Measurements from ENCODE around the gene MBTPS1. TPM values are rescaled to one million over a fixed set of nuclear protein-coding genes. Genes with fewer than 3 reads are reported as not detected.

MBTPS1 gene
- total RNA-seq, 2 donors from 2014 or later = 44.0 to 54.4 TPM

GRCh38 chr16:84027625-84028024 is 89.1 kb downstream of the MBTPS1 start:
- no peak for ATAC-seq (replicated peaks)
- Mint-ChIP-seq H3K9me3 (peaks cover 5% of the 10 kb centered on the region), H3K4me1 (peaks cover 3% of the 10 kb centered on the region), H3K27ac (no peak overlapping the region), H3K27me3 (peaks cover 18% of the 10 kb centered on the region), H3K4me3 (no peak overlapping the region), H3K36me3 (ENCODE audit: low read depth) (no peaks in the 10 kb centered on the region)

GRCh38 chr16:84026606-84027005 is 90.1 kb downstream of the MBTPS1 start:
- H3K4me3 Mint-ChIP-seq = no peak overlapping the region
- no peak overlapping the region for H3K27ac Mint-ChIP-seq
- peaks cover 6% of the 10 kb centered on the region for H3K9me3 Mint-ChIP-seq
- no peak for ATAC-seq (replicated peaks)
- peaks cover 19% of the 10 kb centered on the region for H3K27me3 Mint-ChIP-seq
- no peaks in the 10 kb centered on the region for H3K36me3 Mint-ChIP-seq (ENCODE audit: low read depth)
- H3K4me1 Mint-ChIP-seq = peaks cover 3% of the 10 kb centered on the region

- Mint-ChIP-seq H3K36me3 (ENCODE audit: low read depth) (no peaks in the 10 kb centered on the region), H3K27ac (no peak overlapping the region), H3K9me3 (peaks cover 13% of the 10 kb centered on the region), H3K4me3 (no peak overlapping the region), H3K27me3 (peaks cover 23% of the 10 kb centered on the region), H3K4me1 (no peaks in the 10 kb centered on the region)
- ATAC-seq (replicated peaks) = no peak
These were observed 91.9 kb downstream of the MBTPS1 start for GRCh38 chr16:84024854-84025253.

- Mint-ChIP-seq H3K27me3 (peaks cover 24% of the 10 kb centered on the region), H3K27ac (no peak overlapping the region), H3K9me3 (peaks cover 13% of the 10 kb centered on the region), H3K4me3 (no peak overlapping the region), H3K36me3 (ENCODE audit: low read depth) (no peaks in the 10 kb centered on the region), H3K4me1 (no peaks in the 10 kb centered on the region)
- ATAC-seq (replicated peaks) = no peak
These were observed 94.1 kb downstream of the MBTPS1 start for GRCh38 chr16:84022644-84023043.

- H3K36me3 Mint-ChIP-seq (ENCODE audit: low read depth) = no peaks in the 10 kb centered on the region
- H3K9me3 Mint-ChIP-seq = peaks cover 13% of the 10 kb centered on the region
- H3K4me1 Mint-ChIP-seq = no peaks in the 10 kb centered on the region
- ATAC-seq (replicated peaks) = no peak
- H3K4me3 Mint-ChIP-seq = no peak overlapping the region
- no peak overlapping the region for H3K27ac Mint-ChIP-seq
- H3K27me3 Mint-ChIP-seq = peaks cover 19% of the 10 kb centered on the region
These were observed 95.3 kb downstream of the MBTPS1 start for GRCh38 chr16:84021488-84021887.

- H3K4me1 Mint-ChIP-seq = no peaks in the 10 kb centered on the region
- no peak for ATAC-seq (replicated peaks)
- no peaks in the 10 kb centered on the region for H3K36me3 Mint-ChIP-seq (ENCODE audit: low read depth)
- H3K9me3 Mint-ChIP-seq = peaks cover 13% of the 10 kb centered on the region
- peaks cover 16% of the 10 kb centered on the region for H3K27me3 Mint-ChIP-seq
- no peak overlapping the region for H3K4me3 Mint-ChIP-seq
- no peak overlapping the region for H3K27ac Mint-ChIP-seq
These were observed 96.4 kb downstream of the MBTPS1 start for GRCh38 chr16:84020353-84020752.

GRCh38 chr16:84018710-84019109 is 98.0 kb downstream of the MBTPS1 start:
- no peaks in the 10 kb centered on the region for H3K36me3 Mint-ChIP-seq (ENCODE audit: low read depth)
- no peak overlapping the region for H3K27ac Mint-ChIP-seq
- H3K4me1 Mint-ChIP-seq = no peaks in the 10 kb centered on the region
- no peak for ATAC-seq (replicated peaks)
- peaks cover 16% of the 10 kb centered on the region for H3K27me3 Mint-ChIP-seq
- peaks cover 13% of the 10 kb centered on the region for H3K9me3 Mint-ChIP-seq
- H3K4me3 Mint-ChIP-seq = no peak overlapping the region

GRCh38 chr16:84016477-84016876 is 100.3 kb downstream of the MBTPS1 start:
- H3K4me3 Mint-ChIP-seq = no peak overlapping the region
- ATAC-seq (replicated peaks) = no peak
- H3K4me1 Mint-ChIP-seq = no peaks in the 10 kb centered on the region
- H3K9me3 Mint-ChIP-seq = peaks cover 5% of the 10 kb centered on the region
- H3K27ac Mint-ChIP-seq = no peak overlapping the region
- H3K27me3 Mint-ChIP-seq = peaks cover 6% of the 10 kb centered on the region
- H3K36me3 Mint-ChIP-seq (ENCODE audit: low read depth) = no peaks in the 10 kb centered on the region

GRCh38 chr16:84015399-84015798 is 101.3 kb downstream of the MBTPS1 start:
- Mint-ChIP-seq H3K4me1 (no peaks in the 10 kb centered on the region), H3K9me3 (no peaks in the 10 kb centered on the region), H3K27ac (no peak overlapping the region), H3K36me3 (ENCODE audit: low read depth) (no peaks in the 10 kb centered on the region), H3K27me3 (peaks cover 3% of the 10 kb centered on the region), H3K4me3 (no peak overlapping the region)
- ATAC-seq (replicated peaks) = no peak

GRCh38 chr16:84014570-84015327 is 102.0 kb downstream of the MBTPS1 start:
- Mint-ChIP-seq H3K4me3 (peak overlapping the region; percentile 28), H3K27ac (no peak overlapping the region), H3K27me3 (peaks cover 3% of the 10 kb centered on the region), H3K9me3 (no peaks in the 10 kb centered on the region), H3K36me3 (ENCODE audit: low read depth) (no peaks in the 10 kb centered on the region), H3K4me1 (no peaks in the 10 kb centered on the region)
- no peak for ATAC-seq (replicated peaks)

GRCh38 chr16:84013787-84014569 is 102.8 kb downstream of the MBTPS1 start:
- peak overlapping the region; percentile 28 for H3K4me3 Mint-ChIP-seq
- peak; percentile 88 for ATAC-seq (replicated peaks)
- H3K27me3 Mint-ChIP-seq = peaks cover 3% of the 10 kb centered on the region
- H3K27ac Mint-ChIP-seq = no peak overlapping the region
- H3K9me3 Mint-ChIP-seq = no peaks in the 10 kb centered on the region
- no peaks in the 10 kb centered on the region for H3K4me1 Mint-ChIP-seq
- H3K36me3 Mint-ChIP-seq (ENCODE audit: low read depth) = no peaks in the 10 kb centered on the region

GRCh38 chr16:84009282-84009681 is 107.5 kb downstream of the MBTPS1 start:
- H3K36me3 Mint-ChIP-seq (ENCODE audit: low read depth) = no peaks in the 10 kb centered on the region
- no peak overlapping the region for H3K27ac Mint-ChIP-seq
- H3K9me3 Mint-ChIP-seq = no peaks in the 10 kb centered on the region
- peaks cover 10% of the 10 kb centered on the region for H3K27me3 Mint-ChIP-seq
- no peaks in the 10 kb centered on the region for H3K4me1 Mint-ChIP-seq
- no peak for ATAC-seq (replicated peaks)
- H3K4me3 Mint-ChIP-seq = no peak overlapping the region

- no peaks in the 10 kb centered on the region for H3K36me3 Mint-ChIP-seq (ENCODE audit: low read depth)
- peaks cover 10% of the 10 kb centered on the region for H3K27me3 Mint-ChIP-seq
- H3K4me1 Mint-ChIP-seq = no peaks in the 10 kb centered on the region
- no peak for ATAC-seq (replicated peaks)
- no peak overlapping the region for H3K27ac Mint-ChIP-seq
- no peak overlapping the region for H3K4me3 Mint-ChIP-seq
- no peaks in the 10 kb centered on the region for H3K9me3 Mint-ChIP-seq
These were observed 108.8 kb downstream of the MBTPS1 start for GRCh38 chr16:84007965-84008364.

GRCh38 chr16:84007520-84007919 is 109.2 kb downstream of the MBTPS1 start:
- Mint-ChIP-seq H3K4me3 (no peak overlapping the region), H3K4me1 (no peaks in the 10 kb centered on the region), H3K27me3 (peaks cover 10% of the 10 kb centered on the region), H3K9me3 (no peaks in the 10 kb centered on the region), H3K27ac (no peak overlapping the region), H3K36me3 (ENCODE audit: low read depth) (no peaks in the 10 kb centered on the region)
- no peak for ATAC-seq (replicated peaks)

GRCh38 chr16:84005391-84005790 is 111.4 kb downstream of the MBTPS1 start:
- no peaks in the 10 kb centered on the region for H3K4me1 Mint-ChIP-seq
- H3K36me3 Mint-ChIP-seq (ENCODE audit: low read depth) = no peaks in the 10 kb centered on the region
- peak; percentile 11 for ATAC-seq (replicated peaks)
- H3K27ac Mint-ChIP-seq = no peak overlapping the region
- no peaks in the 10 kb centered on the region for H3K9me3 Mint-ChIP-seq
- no peak overlapping the region for H3K4me3 Mint-ChIP-seq
- H3K27me3 Mint-ChIP-seq = peaks cover 10% of the 10 kb centered on the region

Measured in activated T-helper 17 cell treated with anti-CD3 and anti-CD28 coated beads, Interleukin-2, amount 50 U/mL, for 72 hours (primary cell).